Cortex of kidney (tissue), 1 donor: ENCODE data around the gene LYPD8.

Source experiments
- DNase-seq: peaks from one replicate; lab custom pipeline; 2025; lab: John Stamatoyannopoulos, UW

The LYPD8 gene

GRCh38 chr1:248757784-248758195 is 2.2 kb upstream of the LYPD8 start:
- no peak for DNase-seq

- DNase-seq, result no peak
Measured at GRCh38 chr1:248756636-248757035, 1.1 kb upstream of the LYPD8 start.

GRCh38 chr1:248756151-248756550 is 592 bp upstream of the LYPD8 start:
- no peak for DNase-seq

GRCh38 chr1:248753708-248754280 is 1.8 kb downstream of the LYPD8 start:
- DNase-seq, result no peak

GRCh38 chr1:248753029-248753594 is 2.4 kb downstream of the LYPD8 start:
- DNase-seq, result no peak

- DNase-seq, result no peak
Measured at GRCh38 chr1:248752161-248753028, 3.2 kb downstream of the LYPD8 start.

GRCh38 chr1:248751635-248752034 is 3.9 kb downstream of the LYPD8 start:
- DNase-seq, result no peak

GRCh38 chr1:248751142-248751541 is 4.4 kb downstream of the LYPD8 start:
- no peak for DNase-seq

GRCh38 chr1:248750496-248750895 is 5.1 kb downstream of the LYPD8 start:
- DNase-seq, result no peak

- no peak for DNase-seq
Measured at GRCh38 chr1:248748211-248748610, 7.3 kb downstream of the LYPD8 start.

GRCh38 chr1:248740876-248741275 is 14.7 kb downstream of the LYPD8 start:
- no peak for DNase-seq

GRCh38 chr1:248739572-248740205 is 15.9 kb downstream of the LYPD8 start:
- DNase-seq, result no peak

- DNase-seq, result no peak
Measured at GRCh38 chr1:248737457-248737856, 18.1 kb downstream of the LYPD8 start.

GRCh38 chr1:248736977-248737376 is 18.6 kb downstream of the LYPD8 start:
- no peak for DNase-seq

GRCh38 chr1:248733566-248733965 is 22.0 kb downstream of the LYPD8 start:
- DNase-seq, result no peak

- no peak for DNase-seq
Measured at GRCh38 chr1:248730507-248731335, 24.8 kb downstream of the LYPD8 start.

- DNase-seq, result no peak
Measured at GRCh38 chr1:248714248-248714647, 41.3 kb downstream of the LYPD8 start.

- no peak for DNase-seq
Measured at GRCh38 chr1:248710305-248710900, 45.2 kb downstream of the LYPD8 start.

- no peak for DNase-seq
Measured at GRCh38 chr1:248704606-248705005, 51.0 kb downstream of the LYPD8 start.

- DNase-seq, result no peak
Measured at GRCh38 chr1:248703674-248704073, 51.9 kb downstream of the LYPD8 start.

GRCh38 chr1:248702714-248703113 is 52.8 kb downstream of the LYPD8 start, which contains the start of gene OR14I1:
Gene OR14I1, minus strand, starts transcription at chr1:248702766.
- DNase-seq, result no peak
